GM12892 (cell line): ENCODE measurements around the gene PDE6A.

Source experiments
- POLR2AphosphoS5 ChIP-seq: IDR thresholded peaks from 2 replicates; pipeline ENCODE4 v1.6.1; 2011; ENCODE audit warnings: low read depth, low read length, control low read depth
- TAF1 ChIP-seq: IDR thresholded peaks from 2 replicates; pipeline ENCODE4 v1.6.1; 2011; ENCODE audit warnings: low read depth, mild to moderate bottlenecking, control low read depth, low read length, borderline replicate concordance

- no peak for TF ChIP-seq TAF1
- no peak for TF ChIP-seq POLR2AphosphoS5
Measured at GRCh38 chr5:149853701-149854100, 90.9 kb downstream of the PDE6A start.
